Loucy (cell line): ENCODE data around the gene KRTAP4-9.

ENCODE experiments used
- CTCF ChIP-seq: fragments of 200-600 bp; sonication (generic); conservative IDR thresholded peaks from 2 replicates; pipeline ENCODE4 v1.5.1; 2014; ENCODE audit warnings: mild to moderate bottlenecking, antibody characterized with exemption, low read length
- EZH2phosphoT487 ChIP-seq: fragments of 200-600 bp; IDR thresholded peaks from 2 replicates; pipeline ENCODE4 v1.6.1; 2018; ENCODE audit warnings: antibody characterized with exemption, mild to moderate bottlenecking, moderate library complexity, borderline replicate concordance

- TF ChIP-seq CTCF (no peak), EZH2phosphoT487 (no peak)
These were observed 35.4 kb downstream of the KRTAP4-9 start, which contains the start of gene KRTAP4-6 for GRCh38 chr17:41140360-41141131.
